Measurements from ENCODE around the gene NPHS1.

Gene NPHS1

GRCh38 chr19:35788205-35788960, 63.9 kb downstream of the NPHS1 start:
- no peaks in the 10 kb centered on the region for H3K9me3 ChIP-seq (ENCODE audit: control insufficient read depth, insufficient read depth, low read length)
- H3K79me2 ChIP-seq (ENCODE audit: control insufficient read depth, low read length) = no peaks in the 10 kb centered on the region
- no peaks in the 10 kb centered on the region for H3K36me3 ChIP-seq (ENCODE audit: control insufficient read depth, low read length)
- H3K4me2 ChIP-seq (ENCODE audit: low read length) = no peak overlapping the region
- no peaks in the 10 kb centered on the region for H3K9me2 ChIP-seq (replicated peaks; ENCODE audit: control insufficient read depth, low read length)
- no peak overlapping the region for H3K27ac ChIP-seq (ENCODE audit: low read depth, low read length)
- H3F3A ChIP-seq (ENCODE audit: control insufficient read depth, insufficient read depth) = no peaks in the 10 kb centered on the region
- no peaks in the 10 kb centered on the region for H3K27me3 ChIP-seq (ENCODE audit: control insufficient read depth, low read length)
- TF ChIP-seq EZH2phosphoT487 (IDR thresholded peaks at IDR 0.05; ENCODE audit: borderline replicate concordance, low read length) (no peak), CTCF (IDR thresholded peaks at IDR 0.05; ENCODE audit: low read depth, low read length, poor library complexity, severe bottlenecking) (no peak)
- H3K4me3 ChIP-seq (ENCODE audit: low read length) = no peak overlapping the region
- H3K4me1 ChIP-seq (ENCODE audit: control insufficient read depth, low read length) = no peaks in the 10 kb centered on the region
- no peaks in the 10 kb centered on the region for H4K20me1 ChIP-seq (ENCODE audit: control insufficient read depth, insufficient read depth, low read depth, low read length)

GRCh38 chr19:35787227-35787799, 65.0 kb downstream of the NPHS1 start:
- H3K4me2 ChIP-seq (ENCODE audit: low read length) = no peak overlapping the region
- no peaks in the 10 kb centered on the region for H3K9me3 ChIP-seq (ENCODE audit: control insufficient read depth, insufficient read depth, low read length)
- no peaks in the 10 kb centered on the region for H3F3A ChIP-seq (ENCODE audit: control insufficient read depth, insufficient read depth)
- no peaks in the 10 kb centered on the region for H3K79me2 ChIP-seq (ENCODE audit: control insufficient read depth, low read length)
- no peak overlapping the region for H3K4me3 ChIP-seq (ENCODE audit: low read length)
- no peaks in the 10 kb centered on the region for H3K4me1 ChIP-seq (ENCODE audit: control insufficient read depth, low read length)
- no peaks in the 10 kb centered on the region for H3K27me3 ChIP-seq (ENCODE audit: control insufficient read depth, low read length)
- H3K9me2 ChIP-seq (replicated peaks; ENCODE audit: control insufficient read depth, low read length) = no peaks in the 10 kb centered on the region
- no peak overlapping the region for H3K27ac ChIP-seq (ENCODE audit: low read depth, low read length)
- H4K20me1 ChIP-seq (ENCODE audit: control insufficient read depth, insufficient read depth, low read depth, low read length) = no peaks in the 10 kb centered on the region
- TF ChIP-seq CTCF (IDR thresholded peaks at IDR 0.05; ENCODE audit: low read depth, low read length, poor library complexity, severe bottlenecking) = no peak
- no peak for TF ChIP-seq EZH2phosphoT487 (IDR thresholded peaks at IDR 0.05; ENCODE audit: borderline replicate concordance, low read length)
- no peaks in the 10 kb centered on the region for H3K36me3 ChIP-seq (ENCODE audit: control insufficient read depth, low read length)

- Histone ChIP-seq H3F3A (ENCODE audit: control insufficient read depth, insufficient read depth) (no peaks in the 10 kb centered on the region), H3K4me1 (ENCODE audit: control insufficient read depth, low read length) (no peaks in the 10 kb centered on the region), H3K9me3 (ENCODE audit: control insufficient read depth, insufficient read depth, low read length) (no peaks in the 10 kb centered on the region), H3K36me3 (ENCODE audit: control insufficient read depth, low read length) (no peaks in the 10 kb centered on the region), H3K27me3 (ENCODE audit: control insufficient read depth, low read length) (no peaks in the 10 kb centered on the region), H3K79me2 (ENCODE audit: control insufficient read depth, low read length) (no peaks in the 10 kb centered on the region), H3K4me3 (ENCODE audit: low read length) (no peak overlapping the region), H3K4me2 (ENCODE audit: low read length) (no peak overlapping the region), H4K20me1 (ENCODE audit: control insufficient read depth, insufficient read depth, low read depth, low read length) (no peaks in the 10 kb centered on the region), H3K9me2 (replicated peaks; ENCODE audit: control insufficient read depth, low read length) (no peaks in the 10 kb centered on the region), H3K27ac (ENCODE audit: low read depth, low read length) (no peak overlapping the region)
- TF ChIP-seq CTCF (IDR thresholded peaks at IDR 0.05; ENCODE audit: low read depth, low read length, poor library complexity, severe bottlenecking) (no peak), EZH2phosphoT487 (IDR thresholded peaks at IDR 0.05; ENCODE audit: borderline replicate concordance, low read length) (no peak)
Measured at GRCh38 chr19:35786299-35787160, 65.8 kb downstream of the NPHS1 start.

Data from DOHH2 (cell line).